Mucosa of rectum (tissue), 2 donors: ENCODE measurements around the gene CFAP92.

Source experiments
- H3K27ac ChIP-seq, 2 donors: one replicate each; pipeline ENCODE4 v1.7.0; 2013; ENCODE audit warnings: inconsistent platforms in 2 of 2, low read depth in 2 of 2, low read length in 2 of 2
- H3K27me3 ChIP-seq, 2 donors: one replicate each; pipeline ENCODE4 v1.7.0; 2013; ENCODE audit warnings: low read length in 2 of 2; ENCODE audit not compliant: control insufficient read depth in 2 of 2, insufficient read depth in 2 of 2
- H3K36me3 ChIP-seq, 2 donors: one replicate each; pipeline ENCODE4 v1.7.0; 2013; ENCODE audit warnings: low read length in 2 of 2; ENCODE audit not compliant: control insufficient read depth in 2 of 2, insufficient read depth in 2 of 2
- H3K4me1 ChIP-seq, 2 donors: one replicate each; pipeline ENCODE4 v1.7.0; 2013; ENCODE audit warnings: low read length in 2 of 2, mild to moderate bottlenecking in 1 of 2; ENCODE audit not compliant: control insufficient read depth in 2 of 2, insufficient read depth in 2 of 2
- H3K4me3 ChIP-seq, 2 donors: one replicate each; pipeline ENCODE4 v1.7.0; 2013; ENCODE audit warnings: low read length in 2 of 2
- H3K9ac ChIP-seq, 2 donors: one replicate each; pipeline ENCODE4 v1.7.0; 2013; ENCODE audit warnings: low read length in 2 of 2, low read depth in 1 of 2, mild to moderate bottlenecking in 1 of 2
- H3K9me3 ChIP-seq, 2 donors: one replicate each; pipeline ENCODE4 v1.7.0; 2013; ENCODE audit warnings: low read length in 2 of 2; ENCODE audit not compliant: control insufficient read depth in 2 of 2
- donor health status: healthy.
- donor health status: Normal muscosa, but diverticular disease.

The CFAP92 gene

GRCh38 chr3:129026728-129027543, 33.1 kb upstream of the CFAP92 start:
- peaks cover 11 to 13% of the 10 kb centered on the region in 2 donors for H3K4me1 ChIP-seq
- H3K9me3 ChIP-seq = no peaks in the 10 kb centered on the region
- H3K4me3 ChIP-seq = peak overlapping the region; percentile 54 to 77
- no peaks in the 10 kb centered on the region for H3K27me3 ChIP-seq
- peak overlapping the region; percentile 52 to 64 for H3K9ac ChIP-seq
- peak overlapping the region; percentile 12 to 48 for H3K27ac ChIP-seq
- peaks cover 0 to 5% of the 10 kb centered on the region in 2 donors for H3K36me3 ChIP-seq

GRCh38 chr3:129025691-129026435, 32.0 kb upstream of the CFAP92 start:
- H3K9me3 ChIP-seq = no peaks in the 10 kb centered on the region
- H3K4me1 ChIP-seq = peaks cover 11 to 13% of the 10 kb centered on the region in 2 donors
- peak overlapping the region in 1 of 2 donors; percentile 4 for H3K9ac ChIP-seq
- peak overlapping the region in 1 of 2 donors; percentile 5 for H3K4me3 ChIP-seq
- no peaks in the 10 kb centered on the region for H3K27me3 ChIP-seq
- peaks cover 0 to 4% of the 10 kb centered on the region in 2 donors for H3K36me3 ChIP-seq
- peak overlapping the region; percentile 52 to 58 for H3K27ac ChIP-seq

GRCh38 chr3:129025108-129025507, 31.2 kb upstream of the CFAP92 start:
- H3K4me1 ChIP-seq = peaks cover 11 to 13% of the 10 kb centered on the region in 2 donors
- no peaks in the 10 kb centered on the region for H3K9me3 ChIP-seq
- H3K27ac ChIP-seq = peak overlapping the region; percentile 52 to 58
- no peaks in the 10 kb centered on the region for H3K36me3 ChIP-seq
- H3K4me3 ChIP-seq = no peak overlapping the region
- H3K27me3 ChIP-seq = no peaks in the 10 kb centered on the region
- H3K9ac ChIP-seq = peak overlapping the region in 1 of 2 donors; percentile 4

GRCh38 chr3:129023909-129024308, 30.0 kb upstream of the CFAP92 start:
- peaks cover 11 to 13% of the 10 kb centered on the region in 2 donors for H3K4me1 ChIP-seq
- H3K9ac ChIP-seq = no peak overlapping the region
- H3K9me3 ChIP-seq = no peaks in the 10 kb centered on the region
- H3K27ac ChIP-seq = peak overlapping the region in 1 of 2 donors; percentile 40
- H3K4me3 ChIP-seq = no peak overlapping the region
- H3K27me3 ChIP-seq = no peaks in the 10 kb centered on the region
- no peaks in the 10 kb centered on the region for H3K36me3 ChIP-seq

- H3K4me1 ChIP-seq = peaks cover 16 to 19% of the 10 kb centered on the region in 2 donors
- peak overlapping the region; percentile 56 to 62 for H3K27ac ChIP-seq
- no peak overlapping the region for H3K9ac ChIP-seq
- no peak overlapping the region for H3K4me3 ChIP-seq
- no peaks in the 10 kb centered on the region for H3K9me3 ChIP-seq
- no peaks in the 10 kb centered on the region for H3K27me3 ChIP-seq
- H3K36me3 ChIP-seq = no peaks in the 10 kb centered on the region
Observed at GRCh38 chr3:129023008-129023358, 29.1 kb upstream of the CFAP92 start.

GRCh38 chr3:129022114-129023007, 28.5 kb upstream of the CFAP92 start:
- no peak overlapping the region for H3K4me3 ChIP-seq
- peaks cover 20 to 26% of the 10 kb centered on the region in 2 donors for H3K4me1 ChIP-seq
- no peaks in the 10 kb centered on the region for H3K27me3 ChIP-seq
- peak overlapping the region; percentile 62 to 65 for H3K27ac ChIP-seq
- H3K9ac ChIP-seq = no peak overlapping the region
- no peaks in the 10 kb centered on the region for H3K9me3 ChIP-seq
- no peaks in the 10 kb centered on the region for H3K36me3 ChIP-seq

GRCh38 chr3:129021140-129021551, 27.3 kb upstream of the CFAP92 start:
- Histone ChIP-seq H3K9ac (no peak overlapping the region), H3K27ac (peak overlapping the region; percentile 52), H3K9me3 (no peaks in the 10 kb centered on the region), H3K36me3 (no peaks in the 10 kb centered on the region), H3K4me3 (no peak overlapping the region), H3K4me1 (peaks cover 23 to 31% of the 10 kb centered on the region in 2 donors), H3K27me3 (no peaks in the 10 kb centered on the region)

GRCh38 chr3:129020691-129021090, 26.8 kb upstream of the CFAP92 start:
- H3K4me1 ChIP-seq = peaks cover 27 to 33% of the 10 kb centered on the region in 2 donors
- H3K36me3 ChIP-seq = no peaks in the 10 kb centered on the region
- H3K9ac ChIP-seq = no peak overlapping the region
- no peak overlapping the region for H3K4me3 ChIP-seq
- H3K27ac ChIP-seq = peak overlapping the region; percentile 52
- H3K9me3 ChIP-seq = no peaks in the 10 kb centered on the region
- H3K27me3 ChIP-seq = no peaks in the 10 kb centered on the region

GRCh38 chr3:129019266-129019665, 25.4 kb upstream of the CFAP92 start:
- H3K9ac ChIP-seq = no peak overlapping the region
- peaks cover 29 to 31% of the 10 kb centered on the region in 2 donors for H3K4me1 ChIP-seq
- no peaks in the 10 kb centered on the region for H3K27me3 ChIP-seq
- H3K9me3 ChIP-seq = no peaks in the 10 kb centered on the region
- no peak overlapping the region for H3K4me3 ChIP-seq
- no peaks in the 10 kb centered on the region for H3K36me3 ChIP-seq
- H3K27ac ChIP-seq = no peak overlapping the region
